Endometrium (tissue), 2 donors: ENCODE results near the gene EPHB1.
"Not testable (repeated sequence)": the region's sequence is repeated elsewhere in the genome, so short reads cannot be mapped to it uniquely, and the experiment has no call there.

Experiments used
- FAIRE-seq: peaks from 2 replicates; lab custom pipeline; 2012; peaks lifted over from hg19 to GRCh38; lab: Jason Lieb, UNC
- donor health status: control.
- donor health status: control.

The EPHB1 gene

DNA sequence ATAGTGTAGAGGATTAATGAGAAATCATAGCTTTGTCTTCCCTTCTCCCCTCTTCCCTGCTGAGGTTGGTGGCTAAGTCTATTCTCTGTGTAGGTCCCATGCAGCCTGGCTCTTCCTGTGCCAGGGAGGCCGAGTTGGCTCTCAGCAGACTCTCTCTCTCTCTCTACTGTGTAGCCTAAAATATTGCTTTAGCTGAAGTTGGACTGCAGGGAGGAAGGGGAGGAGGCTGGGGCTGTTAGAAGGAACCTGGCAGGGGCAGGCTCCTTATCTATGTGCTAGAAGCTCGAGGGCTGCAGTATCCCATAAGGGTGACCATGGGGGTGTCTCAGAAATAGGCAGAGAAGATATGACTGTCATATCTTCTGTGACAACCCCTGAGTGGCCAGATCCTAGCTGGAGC is 160.8 kb downstream of the EPHB1 start:
- no peak for FAIRE-seq

DNA sequence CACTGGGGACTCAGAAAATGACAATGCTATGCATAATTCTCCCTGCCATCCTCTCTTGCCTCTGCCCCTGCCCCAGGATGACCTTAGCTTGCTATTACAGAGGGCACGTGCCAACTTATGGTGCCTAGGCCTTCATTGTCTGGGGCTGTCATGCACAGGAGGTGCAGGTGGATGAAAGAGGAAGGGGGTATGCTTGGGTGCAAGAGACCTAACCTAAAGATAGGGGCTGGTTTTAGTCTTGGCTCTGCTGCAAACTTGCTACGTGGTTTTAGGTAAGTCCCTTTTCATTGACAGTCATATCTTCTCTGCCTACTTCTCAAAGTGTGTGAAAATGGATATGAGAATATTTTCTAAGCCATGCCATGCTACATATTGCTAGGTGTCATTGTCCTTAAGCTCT is 161.3 kb downstream of the EPHB1 start:
- no peak for FAIRE-seq

DNA sequence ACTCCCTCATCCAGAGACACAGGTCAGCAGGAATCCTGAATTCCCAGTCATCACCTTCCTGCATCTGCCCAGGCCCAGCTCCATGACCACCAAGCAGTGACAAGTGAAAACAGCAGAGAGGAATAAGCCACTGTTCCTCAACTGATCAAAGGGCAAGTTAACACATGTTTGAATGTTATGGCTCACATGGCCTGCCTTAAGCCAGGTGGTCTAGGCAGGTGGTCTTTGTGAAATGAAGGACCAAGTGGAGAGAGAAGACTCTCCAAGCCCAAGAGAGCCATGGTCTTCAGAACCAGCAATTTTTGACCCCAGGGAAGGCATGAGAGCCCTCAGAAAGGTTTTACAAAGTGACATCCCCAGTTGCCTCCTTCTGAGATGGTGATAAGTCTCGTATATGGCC is 161.8 kb downstream of the EPHB1 start:
- no peak for FAIRE-seq

DNA sequence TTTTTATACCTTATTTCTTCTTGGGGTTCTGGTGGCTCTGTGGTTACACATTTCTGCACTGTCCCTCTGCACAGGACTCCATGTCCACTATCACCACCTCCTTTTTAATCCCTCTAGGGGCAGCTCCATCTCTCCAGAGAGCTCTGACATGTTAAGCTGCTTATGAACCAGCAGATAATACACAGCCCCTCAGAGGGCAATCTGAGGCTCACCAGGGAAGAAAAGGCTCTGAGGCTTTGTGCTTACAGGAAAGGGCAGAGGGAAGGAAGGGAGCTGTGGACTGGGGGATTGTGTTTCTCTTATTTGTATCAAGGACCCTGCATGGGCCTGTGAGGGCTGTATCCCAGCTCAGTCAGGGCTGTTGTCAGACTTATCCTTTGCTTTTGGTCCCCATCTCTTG is 164.5 kb downstream of the EPHB1 start:
- FAIRE-seq, result no peak

DNA sequence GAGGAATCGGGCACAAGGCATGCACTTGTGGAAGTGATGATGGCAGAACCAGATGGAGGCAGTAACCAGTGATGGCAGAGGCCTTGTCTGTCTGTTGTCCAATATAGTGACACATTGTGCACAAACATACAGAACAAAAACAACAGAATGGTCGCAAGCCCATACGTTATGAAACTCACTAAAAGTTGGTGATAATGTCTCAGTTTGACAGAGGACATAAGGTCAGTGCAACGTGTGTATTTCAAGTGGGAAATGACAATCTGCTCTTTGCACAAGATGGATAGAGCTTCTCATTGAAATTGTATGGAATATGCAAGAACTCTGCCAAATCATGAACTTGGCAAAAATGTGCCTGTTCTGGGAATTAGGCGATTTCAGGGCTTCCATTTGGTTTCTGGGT is 169.2 kb downstream of the EPHB1 start:
- no peak for FAIRE-seq

DNA sequence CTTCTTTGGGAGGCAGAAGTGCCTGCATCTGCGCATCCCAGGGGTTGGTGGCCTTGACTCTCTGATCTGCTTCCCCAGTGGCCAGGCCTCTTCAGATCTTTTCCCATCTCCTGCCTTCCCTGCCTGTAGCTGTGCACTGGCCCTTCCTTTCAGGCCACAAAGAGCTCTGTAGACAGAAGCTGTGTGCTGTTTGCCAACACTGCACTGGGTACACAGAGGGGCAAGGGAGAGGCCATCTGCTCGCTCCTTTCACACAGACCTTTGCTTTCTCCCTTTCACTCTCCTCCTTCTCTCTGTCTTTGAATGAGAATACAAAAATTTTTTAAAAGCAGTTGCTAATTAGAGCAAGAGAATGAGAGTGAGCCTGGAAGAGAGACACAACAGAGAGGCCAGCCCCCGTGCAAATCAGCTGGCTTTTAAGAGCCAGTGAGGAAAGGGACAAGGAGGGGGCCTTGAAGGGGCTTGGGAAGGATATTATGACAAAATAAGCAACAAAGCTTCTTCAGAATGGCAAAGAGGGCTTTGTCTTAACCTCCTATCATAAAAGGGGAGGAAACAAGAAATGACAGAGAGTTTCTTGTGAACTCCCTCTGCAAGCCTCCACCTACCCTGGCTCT is 170.9 kb downstream of the EPHB1 start:
- FAIRE-seq, result no peak

DNA sequence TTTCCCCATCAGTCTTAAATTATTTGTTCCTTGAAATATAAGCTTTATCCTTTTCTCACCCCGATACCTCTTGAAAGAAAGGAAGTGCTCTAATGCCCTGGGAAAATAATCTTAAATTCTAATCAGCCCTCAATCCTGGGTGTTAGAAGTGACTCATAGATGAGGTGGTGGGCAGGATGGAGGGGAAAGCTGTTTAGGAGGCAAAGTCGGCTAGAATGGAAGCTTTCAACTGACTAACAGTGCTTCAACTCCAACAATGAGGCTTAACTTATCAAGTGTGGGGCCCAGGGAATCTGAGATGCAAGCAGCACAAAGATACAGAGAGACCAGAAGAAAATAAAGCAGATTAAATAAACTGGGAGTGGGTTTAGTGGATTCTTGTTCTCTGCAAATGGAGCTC is 175.8 kb downstream of the EPHB1 start:
- no peak for FAIRE-seq

DNA sequence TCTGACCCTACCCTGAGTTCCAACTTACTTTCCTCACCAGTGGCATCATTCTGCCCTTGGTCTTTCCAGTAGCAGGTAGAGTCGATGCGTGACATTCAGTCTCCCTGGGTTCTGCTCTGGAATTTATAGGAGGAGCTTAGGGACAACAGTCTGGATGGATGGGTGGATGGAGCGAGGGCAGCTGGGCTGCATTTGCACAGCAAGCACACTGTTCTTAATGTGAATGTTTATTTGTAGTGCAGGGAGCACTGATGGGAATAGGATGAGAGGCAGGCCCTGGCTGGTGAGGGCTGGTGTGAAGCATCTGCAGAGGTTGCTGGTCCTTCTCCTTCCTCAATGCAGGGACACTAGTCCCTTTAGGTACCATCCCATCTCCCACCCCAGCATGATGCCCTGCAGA is 176.2 kb downstream of the EPHB1 start:
- FAIRE-seq, result no peak

DNA sequence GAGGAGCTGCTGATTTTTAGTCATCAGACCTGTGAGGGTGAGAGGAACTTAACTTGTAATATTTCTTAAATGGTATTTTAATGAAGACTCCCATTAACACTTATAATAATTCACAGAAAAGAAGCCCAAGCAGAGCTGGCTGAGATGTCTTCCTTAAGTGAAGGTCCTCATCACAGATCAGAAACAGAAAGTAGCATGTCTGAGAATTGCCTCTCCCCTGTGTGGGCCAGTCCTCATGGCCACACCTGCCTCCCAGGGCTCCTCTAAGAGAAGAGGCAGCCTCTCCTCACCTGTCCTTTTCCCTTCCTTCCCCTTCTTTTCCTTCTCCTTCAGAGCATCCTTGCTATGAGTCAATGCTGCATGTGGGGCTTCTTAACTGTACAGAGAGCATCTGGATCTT is 176.8 kb downstream of the EPHB1 start:
- FAIRE-seq, result not testable (repeated sequence)

DNA sequence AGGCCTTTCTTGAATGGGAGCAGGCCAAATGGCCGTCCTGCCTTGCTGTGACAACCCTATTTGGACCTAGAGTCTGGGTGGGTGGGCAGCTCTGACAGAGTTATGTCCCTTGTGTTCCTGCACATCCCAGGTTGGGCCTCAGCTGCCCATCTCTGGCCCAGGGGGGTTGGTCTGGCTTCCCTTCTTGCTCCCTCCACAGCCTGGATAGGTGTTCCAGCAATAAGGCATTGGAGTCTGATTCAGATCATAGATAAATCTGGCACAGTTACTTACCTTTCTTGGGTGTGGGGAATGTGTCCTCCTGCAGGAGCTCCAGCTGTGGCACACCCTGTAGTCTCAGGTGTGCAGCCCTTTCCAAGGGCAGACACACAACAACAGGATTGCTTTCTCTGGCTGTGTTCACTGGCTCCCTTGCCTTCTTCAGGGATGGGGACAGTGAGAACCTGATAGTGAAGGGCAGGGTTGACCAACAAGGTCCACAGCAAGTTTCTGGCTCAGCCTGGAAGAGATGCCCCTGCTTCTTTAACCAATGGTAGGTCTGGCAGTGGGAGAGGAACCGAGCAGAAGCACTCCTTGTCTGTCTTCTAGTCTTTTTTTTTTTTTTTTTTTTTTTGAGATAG is 177.9 kb downstream of the EPHB1 start:
- no peak for FAIRE-seq

DNA sequence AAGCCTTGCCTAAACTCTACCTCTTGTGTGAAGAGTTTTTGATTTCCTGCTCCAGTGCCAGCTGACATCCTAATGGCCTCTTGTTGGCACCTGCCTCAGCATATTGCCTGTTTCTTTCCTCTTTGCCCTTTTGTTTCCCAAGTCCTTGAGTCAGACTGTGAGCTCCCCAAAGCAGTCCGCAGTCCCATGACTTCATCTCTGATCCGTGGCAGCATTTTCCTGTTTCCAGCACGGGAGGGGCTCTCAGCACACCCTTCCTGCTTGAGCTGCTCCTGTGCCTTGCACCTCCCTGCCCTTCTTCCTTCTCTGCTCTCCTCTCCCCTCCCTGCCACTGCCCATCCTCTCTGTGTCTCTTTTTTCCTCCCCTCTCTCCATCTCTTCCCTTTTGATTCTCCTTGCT is 179.6 kb downstream of the EPHB1 start:
- FAIRE-seq, result no peak

DNA sequence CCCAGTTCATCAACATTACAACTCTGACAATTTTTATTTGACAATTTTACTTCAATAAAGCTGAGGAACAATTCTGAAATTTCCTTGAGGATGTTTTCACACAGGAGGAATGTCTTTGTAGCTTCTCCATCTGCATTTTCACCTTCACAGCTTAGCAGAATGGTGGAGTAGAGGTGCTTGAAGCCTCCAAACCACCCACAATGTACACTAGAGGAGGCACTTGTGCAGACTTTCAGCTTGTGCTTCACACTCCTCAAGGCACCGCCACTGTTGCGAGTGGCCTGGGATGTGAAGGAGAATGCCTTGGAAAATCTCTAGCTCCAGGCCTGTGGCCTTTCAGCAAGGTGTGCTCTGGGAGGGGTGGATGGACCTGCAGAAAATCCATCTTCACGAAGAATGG is 181.9 kb downstream of the EPHB1 start:
- FAIRE-seq, result no peak

DNA sequence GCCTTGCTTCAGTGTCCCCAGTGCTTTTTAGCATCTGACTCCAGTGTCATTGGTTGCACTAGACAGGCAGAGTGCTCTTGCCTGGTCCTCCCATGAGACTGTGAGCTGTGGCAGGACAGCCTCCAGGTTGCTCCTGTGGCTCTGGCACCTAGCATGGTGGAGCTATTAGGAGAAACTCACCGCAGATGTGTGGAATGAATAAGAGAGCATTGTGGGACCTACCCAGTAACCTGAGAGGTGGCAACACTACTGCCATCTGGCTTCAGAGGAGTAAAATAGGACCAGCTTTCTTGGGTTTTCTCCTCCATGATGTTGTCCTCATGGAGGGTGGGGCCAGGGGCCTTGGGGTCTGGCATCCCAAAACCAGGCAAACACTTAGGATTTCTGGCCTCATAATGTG is 183.6 kb downstream of the EPHB1 start:
- FAIRE-seq, result no peak

DNA sequence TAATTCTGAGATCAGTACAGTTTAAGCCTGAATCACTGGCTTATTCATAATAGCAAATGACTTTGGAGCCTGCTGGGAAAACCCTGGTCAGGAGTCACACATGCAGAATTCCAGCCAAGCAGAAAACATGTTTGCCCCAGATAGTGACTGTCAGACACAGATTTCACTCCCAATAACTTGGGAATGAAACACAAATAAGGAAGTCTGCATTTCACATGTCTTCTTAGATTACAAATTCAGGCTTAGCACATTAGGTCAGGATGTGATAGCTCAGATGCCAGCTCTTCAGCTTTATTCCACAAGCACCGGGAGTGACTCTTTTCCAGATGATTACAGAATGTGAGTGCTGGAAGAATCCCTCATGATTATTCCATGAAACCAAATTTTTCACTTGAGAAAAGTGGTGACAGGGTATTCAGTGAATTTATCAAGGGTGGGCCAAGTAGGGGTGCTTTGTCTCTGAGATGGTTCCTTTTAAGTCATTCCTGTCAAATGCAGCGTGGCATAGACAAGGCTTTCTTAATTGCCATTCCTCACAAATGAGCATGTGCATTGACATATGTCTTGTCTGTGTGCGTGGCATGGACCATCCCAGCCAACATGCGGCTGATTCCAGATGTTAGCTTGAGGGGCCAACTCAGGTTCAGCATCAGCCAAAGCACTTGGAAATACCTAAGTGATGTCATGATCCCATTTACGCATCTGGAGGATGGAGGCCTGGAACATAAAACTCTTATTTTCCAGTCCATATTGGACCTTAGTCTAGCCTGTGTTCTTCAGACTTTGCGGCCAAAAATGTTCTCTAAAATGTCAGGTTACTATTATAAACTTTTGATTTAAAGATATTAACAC is 191.0 kb downstream of the EPHB1 start:
- FAIRE-seq, result no peak

DNA sequence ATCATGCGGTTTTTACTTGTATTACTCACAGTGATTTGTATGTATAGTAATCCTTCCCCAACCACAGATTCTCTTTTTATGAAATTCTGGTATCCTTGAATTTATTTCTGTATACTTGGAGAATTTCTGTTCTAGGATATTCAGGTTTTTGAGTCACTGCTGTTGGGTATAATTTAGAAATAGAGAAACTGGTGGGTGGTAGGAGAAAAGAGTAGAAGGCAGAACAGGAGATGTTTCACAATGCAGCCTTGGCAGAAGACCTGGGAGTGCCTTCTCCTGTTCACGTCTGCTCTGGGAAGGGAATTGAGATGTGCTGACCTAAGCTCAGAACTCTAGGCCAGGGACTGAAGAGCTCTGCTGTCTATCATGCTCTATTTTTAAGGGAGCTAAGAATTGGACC is 193.6 kb downstream of the EPHB1 start:
- FAIRE-seq, result no peak

DNA sequence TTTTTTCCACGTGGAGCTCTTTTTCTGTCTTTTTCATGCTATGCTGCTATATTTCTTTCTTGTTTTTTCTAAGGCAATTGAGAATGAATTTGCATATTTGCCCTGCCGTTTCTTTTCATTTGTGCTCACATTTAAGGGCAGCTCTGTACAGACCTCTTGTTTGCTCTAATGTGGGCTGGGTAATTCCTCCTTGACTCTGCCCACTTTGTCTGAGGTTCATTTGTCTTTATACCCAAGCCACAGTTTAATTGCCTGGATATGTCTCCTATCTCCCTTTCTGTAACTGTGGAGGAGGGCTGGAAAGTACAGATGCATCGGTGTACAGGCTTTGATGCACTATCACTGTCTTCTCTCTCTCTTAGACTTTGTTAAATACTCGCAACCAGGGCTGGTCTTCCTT is 195.9 kb downstream of the EPHB1 start:
- no peak for FAIRE-seq

DNA sequence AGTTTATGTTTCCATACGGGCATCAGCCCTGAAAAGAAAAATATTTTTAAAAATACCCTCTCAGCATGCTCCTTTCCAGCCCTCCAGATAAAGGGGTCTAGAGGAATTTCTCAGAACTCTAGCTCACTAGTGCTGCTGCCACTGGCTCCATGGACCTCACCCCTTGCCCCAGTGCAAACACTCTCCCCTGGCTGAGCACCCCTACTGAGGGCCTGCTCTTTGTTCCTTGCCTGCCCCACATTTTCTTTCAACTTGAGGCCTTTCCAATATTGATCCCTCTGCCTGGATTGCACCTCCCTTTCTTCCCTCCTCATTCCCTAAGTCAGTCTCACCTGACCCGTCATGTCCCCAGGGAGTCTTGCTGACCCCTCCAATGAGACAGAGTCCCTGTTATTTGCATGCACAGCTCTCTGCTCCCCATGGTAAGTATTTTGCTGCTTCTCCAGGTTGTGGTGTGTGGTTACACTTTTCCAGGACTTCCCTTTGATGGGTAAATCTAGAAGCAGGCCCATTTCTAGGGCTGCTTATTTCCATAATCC is 196.5 kb downstream of the EPHB1 start:
- no peak for FAIRE-seq

DNA sequence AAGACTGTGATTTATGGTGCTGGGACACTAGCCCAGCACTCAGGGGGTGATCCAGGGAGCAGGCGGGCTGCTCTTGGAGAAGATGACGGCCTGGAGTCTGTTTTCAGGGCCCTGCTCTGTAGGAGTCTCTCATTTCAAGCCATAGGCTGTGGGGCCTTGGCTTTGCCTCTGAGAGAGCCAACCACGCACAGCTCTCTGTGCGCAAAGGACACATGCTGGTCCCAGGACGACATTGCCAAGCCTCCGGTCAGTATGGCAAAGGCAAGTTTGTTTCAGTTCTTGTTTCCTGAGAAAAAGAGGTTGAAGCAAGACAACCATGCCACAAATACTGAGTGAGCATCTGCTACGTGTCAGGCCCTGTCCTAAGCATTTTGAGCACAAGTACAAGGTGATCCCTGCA is 197.1 kb downstream of the EPHB1 start:
- FAIRE-seq, result no peak

DNA sequence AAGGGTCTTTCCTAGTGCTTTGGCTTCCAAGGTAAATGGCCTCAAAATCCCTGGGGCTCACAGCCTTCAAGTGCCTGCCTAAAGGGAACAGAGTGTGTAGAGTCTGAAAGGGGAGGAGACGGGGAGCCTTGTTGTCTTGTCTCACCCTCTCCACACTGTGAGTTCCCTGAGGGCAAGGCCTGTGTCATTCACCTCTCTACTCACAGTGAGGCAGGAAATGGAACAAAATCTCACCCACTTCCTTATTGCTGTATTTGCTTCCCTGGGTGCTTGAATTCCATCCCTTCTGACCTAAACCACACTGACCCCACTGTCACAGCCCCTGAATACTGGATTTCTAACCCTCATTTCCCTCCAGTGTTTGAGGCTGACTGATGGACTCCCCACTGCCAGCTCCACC is 197.5 kb downstream of the EPHB1 start:
- FAIRE-seq, result no peak

DNA sequence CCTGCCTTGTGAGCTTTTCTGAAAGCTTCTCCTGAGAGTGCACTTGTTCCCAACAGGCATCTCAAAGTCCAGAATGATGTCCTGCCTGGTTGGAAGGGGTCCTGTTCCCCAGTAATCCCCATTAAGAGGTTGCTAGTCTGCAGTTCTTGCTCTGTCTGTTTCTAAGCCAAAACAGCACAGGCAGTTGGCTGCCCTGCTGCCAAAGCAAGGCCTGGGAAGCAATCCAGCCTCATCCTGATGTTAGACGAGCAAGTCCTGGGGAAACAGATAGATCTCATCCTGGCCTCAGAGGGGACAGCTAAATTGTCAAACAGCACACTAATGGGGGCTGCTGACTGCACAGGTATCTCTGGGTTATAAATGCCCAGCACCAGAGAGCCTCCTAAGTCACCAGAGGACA is 198.0 kb downstream of the EPHB1 start:
- FAIRE-seq, result no peak

DNA sequence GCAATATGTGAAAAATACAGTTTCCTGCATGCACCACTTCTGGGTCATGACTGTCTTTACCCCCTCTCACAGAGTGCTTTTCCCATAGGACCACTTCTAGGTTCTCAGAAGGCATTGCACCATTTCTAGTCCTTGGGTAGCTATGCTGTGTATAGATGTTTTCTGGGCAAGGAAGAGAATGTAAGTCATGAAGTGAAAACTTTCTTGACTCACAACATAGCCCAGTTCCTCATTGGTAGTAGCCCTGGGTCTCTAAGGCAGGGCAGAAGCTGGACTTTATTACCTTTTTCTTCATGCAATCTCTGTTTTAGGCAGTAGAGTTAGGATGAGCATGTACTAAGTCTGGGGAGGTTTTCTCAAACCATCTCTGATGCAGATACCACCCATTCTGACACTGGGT is 203.1 kb downstream of the EPHB1 start:
- FAIRE-seq, result no peak

DNA sequence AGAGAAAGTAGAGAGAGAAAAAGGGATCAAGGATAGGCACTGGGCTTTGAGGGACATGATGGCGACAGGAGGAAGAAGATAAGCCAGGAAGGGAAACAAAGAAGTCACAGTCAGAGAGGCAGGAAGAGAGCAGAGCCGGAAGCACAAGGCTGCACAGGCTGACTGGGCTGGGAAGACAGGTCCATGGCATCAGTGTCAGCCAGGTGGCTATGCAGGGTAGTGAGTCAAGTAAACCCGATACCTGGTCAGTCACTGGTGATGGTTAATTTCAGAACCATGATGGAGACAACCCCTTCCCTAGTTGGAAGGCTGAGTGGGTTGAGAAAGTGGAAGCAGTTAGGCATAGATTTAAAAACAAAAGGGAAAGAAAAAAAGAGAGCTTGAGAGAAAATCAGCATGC is 203.8 kb downstream of the EPHB1 start:
- FAIRE-seq, result no peak

DNA sequence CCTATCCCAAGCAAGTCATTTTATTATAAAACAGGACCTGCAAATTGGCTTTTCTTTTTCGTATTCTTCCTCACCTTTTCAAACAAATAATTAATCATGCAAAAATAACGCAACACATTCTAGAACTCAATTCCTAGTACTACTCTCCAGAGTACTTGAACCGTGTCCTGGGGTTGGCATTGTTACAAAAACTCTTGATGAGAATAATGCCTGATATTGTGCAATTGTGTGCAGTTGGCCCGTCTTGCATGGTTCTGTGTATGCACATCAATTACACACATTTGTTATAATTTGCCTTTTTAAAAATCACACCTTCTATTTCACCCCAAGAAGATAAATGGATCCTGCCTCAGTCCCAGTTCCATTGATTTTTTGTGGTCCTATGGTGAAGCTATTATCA is 205.4 kb downstream of the EPHB1 start:
- FAIRE-seq, result no peak
